Neural crest cell (in vitro differentiated cells): ENCODE measurements around the gene CHRNA4. TPM values are rescaled to one million over a fixed set of nuclear protein-coding genes. Genes with fewer than 3 reads are reported as not detected.

Experiments
- DNase-seq: peaks from one replicate; pipeline ENCODE4 v3.0.0; 2021; ENCODE audit warnings: low read depth, mixed read lengths, low spot score
- H3K27ac Mint-ChIP-seq: one replicate; pipeline ENCODE4 v1.8.0; 2021; ENCODE audit warnings: mild to moderate bottlenecking, mixed read lengths; ENCODE audit not compliant: unreplicated experiment
- H3K27me3 Mint-ChIP-seq: 2 replicates; pipeline ENCODE4 v1.8.0; 2021; ENCODE audit warnings: low read depth, mild to moderate bottlenecking, mixed read lengths
- H3K36me3 Mint-ChIP-seq: 2 replicates; pipeline ENCODE4 v1.8.0; 2021; ENCODE audit warnings: low read depth, mild to moderate bottlenecking, mixed read lengths
- H3K4me1 Mint-ChIP-seq: 2 replicates; pipeline ENCODE4 v1.8.0; 2021; ENCODE audit warnings: mixed read lengths
- H3K4me3 Mint-ChIP-seq: one replicate; pipeline ENCODE4 v1.8.0; 2021; ENCODE audit warnings: mild to moderate bottlenecking, mixed read lengths
- H3K9me3 Mint-ChIP-seq: 2 replicates; pipeline ENCODE4 v1.8.0; 2021; ENCODE audit warnings: mixed read lengths
- CTCF ChIP-seq: fragments of 200-600 bp; sonication (generic); conservative IDR thresholded peaks from 2 replicates; pipeline ENCODE4 v1.5.0; 2021; ENCODE audit warnings: antibody characterized with exemption, mild to moderate bottlenecking
- total RNA-seq: library from RNA; stranded (reverse); gene quantifications from 2 replicates; pipeline ENCODE4 v1.2.1, GENCODE V29; 2021

CHRNA4 gene
- total RNA-seq, 1 donor from 2014 or later, result 5.4 TPM

GRCh38 chr20:63398744-63399514 is 37.8 kb upstream of the CHRNA4 start:
- peaks cover 9% of the 10 kb centered on the region for H3K27me3 Mint-ChIP-seq
- H3K36me3 Mint-ChIP-seq, result no peaks in the 10 kb centered on the region
- no peak for TF ChIP-seq CTCF
- peaks cover 6% of the 10 kb centered on the region for H3K4me1 Mint-ChIP-seq
- no peak for DNase-seq
- H3K9me3 Mint-ChIP-seq, result no peaks in the 10 kb centered on the region
- H3K27ac Mint-ChIP-seq, result no peak overlapping the region
- no peak overlapping the region for H3K4me3 Mint-ChIP-seq

GRCh38 chr20:63397946-63398450 is 36.8 kb upstream of the CHRNA4 start:
- H3K27ac Mint-ChIP-seq, result no peak overlapping the region
- H3K4me3 Mint-ChIP-seq, result no peak overlapping the region
- no peaks in the 10 kb centered on the region for H3K36me3 Mint-ChIP-seq
- TF ChIP-seq CTCF, result no peak
- peaks cover 9% of the 10 kb centered on the region for H3K27me3 Mint-ChIP-seq
- H3K4me1 Mint-ChIP-seq, result peaks cover 9% of the 10 kb centered on the region
- no peak for DNase-seq
- no peaks in the 10 kb centered on the region for H3K9me3 Mint-ChIP-seq

- no peak for DNase-seq
- Mint-ChIP-seq H3K27me3 (peaks cover 9% of the 10 kb centered on the region), H3K27ac (no peak overlapping the region), H3K4me3 (no peak overlapping the region), H3K9me3 (no peaks in the 10 kb centered on the region), H3K4me1 (peaks cover 9% of the 10 kb centered on the region), H3K36me3 (no peaks in the 10 kb centered on the region)
- no peak for TF ChIP-seq CTCF
These were observed 36.1 kb upstream of the CHRNA4 start for GRCh38 chr20:63397155-63397843.

- no peak overlapping the region for H3K27ac Mint-ChIP-seq
- H3K9me3 Mint-ChIP-seq, result no peaks in the 10 kb centered on the region
- DNase-seq, result no peak
- peaks cover 9% of the 10 kb centered on the region for H3K27me3 Mint-ChIP-seq
- H3K36me3 Mint-ChIP-seq, result no peaks in the 10 kb centered on the region
- TF ChIP-seq CTCF, result no peak
- no peak overlapping the region for H3K4me3 Mint-ChIP-seq
- H3K4me1 Mint-ChIP-seq, result peaks cover 9% of the 10 kb centered on the region
These were observed 35.2 kb upstream of the CHRNA4 start for GRCh38 chr20:63396300-63396699.

- H3K9me3 Mint-ChIP-seq, result no peaks in the 10 kb centered on the region
- no peak overlapping the region for H3K4me3 Mint-ChIP-seq
- TF ChIP-seq CTCF, result no peak
- DNase-seq, result no peak
- H3K4me1 Mint-ChIP-seq, result peaks cover 9% of the 10 kb centered on the region
- no peaks in the 10 kb centered on the region for H3K36me3 Mint-ChIP-seq
- peaks cover 9% of the 10 kb centered on the region for H3K27me3 Mint-ChIP-seq
- no peak overlapping the region for H3K27ac Mint-ChIP-seq
These were observed 34.6 kb upstream of the CHRNA4 start for GRCh38 chr20:63395723-63396122.
